Calu3 (cell line): Measurements from ENCODE around the gene DUSP14. TPM values are rescaled to one million over a fixed set of nuclear protein-coding genes. Genes with fewer than 3 reads are reported as not detected.

Experiments used
- BruUV-seq: library from RNA; stranded (reverse); fragments of 400-500 nt; replicated peaks from 2 replicates; lab custom pipeline; 2021; lab: Mats Ljungman, UMichigan
- CTCF ChIA-PET: fragments of 300-600 bp; sonication (Branson Sonifier 250); formaldehyde crosslinking; loops from one replicate; lab custom pipeline; 2022; ENCODE audit warnings: antibody characterized with exemption; lab: Charles Lee
- DNase-seq: peaks from one replicate; pipeline ENCODE4 v3.0.0; 2022
- H3K27ac Mint-ChIP-seq: one replicate; pipeline ENCODE4 v1.8.0; 2022; ENCODE audit warnings: mixed read lengths; ENCODE audit not compliant: unreplicated experiment
- H3K27me3 Mint-ChIP-seq: one replicate; pipeline ENCODE4 v1.8.0; 2022; ENCODE audit warnings: mixed read lengths; ENCODE audit not compliant: unreplicated experiment
- H3K36me3 Mint-ChIP-seq: one replicate; pipeline ENCODE4 v1.8.0; 2022; ENCODE audit warnings: mild to moderate bottlenecking, moderate library complexity, mixed read lengths; ENCODE audit not compliant: insufficient read depth, unreplicated experiment
- H3K4me1 Mint-ChIP-seq: one replicate; pipeline ENCODE4 v1.8.0; 2022; ENCODE audit warnings: mild to moderate bottlenecking, low read depth, mixed read lengths; ENCODE audit not compliant: unreplicated experiment
- H3K4me3 Mint-ChIP-seq: one replicate; pipeline ENCODE4 v1.8.0; 2022; ENCODE audit warnings: mild to moderate bottlenecking, low read depth, moderate library complexity, mixed read lengths; ENCODE audit not compliant: unreplicated experiment
- H3K9me3 Mint-ChIP-seq: one replicate; pipeline ENCODE4 v1.8.0; 2022; ENCODE audit warnings: low read depth, mixed read lengths; ENCODE audit not compliant: unreplicated experiment
- intact Hi-C: fragments of 100-400 bp; cut with micrococcal nuclease; formaldehyde crosslinking; loops from one replicate; pipeline ENCODE4 v1.10.0; 2022; ENCODE audit not compliant: unreplicated experiment
- total RNA-seq: library from RNA; stranded (reverse); gene quantifications from 2 replicates; pipeline ENCODE4 v1.2.3, GENCODE V29; 2022
- TF ChIP-seq, protein P1 (sequence below): fragments of 200-600 bp; IDR thresholded peaks from one replicate; pipeline ENCODE4 v1.8.0; 2022; ENCODE audit warnings: antibody characterized with exemption; ENCODE audit not compliant: unreplicated experiment

Gene DUSP14
- total RNA-seq, 1 experiment from 2014 or later: 75.2 TPM

DNA sequence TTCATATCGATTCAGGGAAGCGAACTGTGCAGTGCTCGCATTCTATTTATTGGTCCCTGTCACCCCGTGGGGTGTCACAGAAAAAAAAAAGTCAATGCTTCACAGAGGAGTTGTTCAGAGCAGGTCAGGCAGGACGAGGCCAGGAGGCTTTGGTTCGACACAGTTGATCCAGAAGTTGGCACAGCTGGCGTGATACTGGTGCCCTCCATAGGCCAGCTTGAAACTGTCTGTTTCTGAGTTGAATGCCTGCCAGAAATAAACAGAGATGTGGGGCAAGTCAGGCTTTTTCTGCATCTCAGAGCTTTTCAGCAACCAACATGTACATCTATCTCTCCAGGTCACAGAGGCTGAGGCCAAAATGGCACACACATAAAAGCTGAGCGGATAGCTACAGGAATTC lies 29.1 kb downstream of the DUSP14 start:
- CTCF ChIA-PET: interaction anchor here (0.7 to 2.2 kb wide), 3 partner anchors 9 to 146 kb away, joined by 3 to 8 read pairs (median 3); no protein-coding TSS in a partner anchor
- intact Hi-C loops: no loop called here
- no TSS peak for BruUV-seq
- no peaks in the 10 kb centered on the region for H3K9me3 Mint-ChIP-seq
- TF ChIP-seq, protein P1, sequence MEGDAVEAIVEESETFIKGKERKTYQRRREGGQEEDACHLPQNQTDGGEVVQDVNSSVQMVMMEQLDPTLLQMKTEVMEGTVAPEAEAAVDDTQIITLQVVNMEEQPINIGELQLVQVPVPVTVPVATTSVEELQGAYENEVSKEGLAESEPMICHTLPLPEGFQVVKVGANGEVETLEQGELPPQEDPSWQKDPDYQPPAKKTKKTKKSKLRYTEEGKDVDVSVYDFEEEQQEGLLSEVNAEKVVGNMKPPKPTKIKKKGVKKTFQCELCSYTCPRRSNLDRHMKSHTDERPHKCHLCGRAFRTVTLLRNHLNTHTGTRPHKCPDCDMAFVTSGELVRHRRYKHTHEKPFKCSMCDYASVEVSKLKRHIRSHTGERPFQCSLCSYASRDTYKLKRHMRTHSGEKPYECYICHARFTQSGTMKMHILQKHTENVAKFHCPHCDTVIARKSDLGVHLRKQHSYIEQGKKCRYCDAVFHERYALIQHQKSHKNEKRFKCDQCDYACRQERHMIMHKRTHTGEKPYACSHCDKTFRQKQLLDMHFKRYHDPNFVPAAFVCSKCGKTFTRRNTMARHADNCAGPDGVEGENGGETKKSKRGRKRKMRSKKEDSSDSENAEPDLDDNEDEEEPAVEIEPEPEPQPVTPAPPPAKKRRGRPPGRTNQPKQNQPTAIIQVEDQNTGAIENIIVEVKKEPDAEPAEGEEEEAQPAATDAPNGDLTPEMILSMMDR: no peak
- no peak overlapping the region for H3K27ac Mint-ChIP-seq
- no peaks in the 10 kb centered on the region for H3K27me3 Mint-ChIP-seq
- H3K4me1 Mint-ChIP-seq: no peaks in the 10 kb centered on the region
- no peak overlapping the region for H3K4me3 Mint-ChIP-seq
- no peak for DNase-seq
- H3K36me3 Mint-ChIP-seq: peaks cover 65% of the 10 kb centered on the region

DNA sequence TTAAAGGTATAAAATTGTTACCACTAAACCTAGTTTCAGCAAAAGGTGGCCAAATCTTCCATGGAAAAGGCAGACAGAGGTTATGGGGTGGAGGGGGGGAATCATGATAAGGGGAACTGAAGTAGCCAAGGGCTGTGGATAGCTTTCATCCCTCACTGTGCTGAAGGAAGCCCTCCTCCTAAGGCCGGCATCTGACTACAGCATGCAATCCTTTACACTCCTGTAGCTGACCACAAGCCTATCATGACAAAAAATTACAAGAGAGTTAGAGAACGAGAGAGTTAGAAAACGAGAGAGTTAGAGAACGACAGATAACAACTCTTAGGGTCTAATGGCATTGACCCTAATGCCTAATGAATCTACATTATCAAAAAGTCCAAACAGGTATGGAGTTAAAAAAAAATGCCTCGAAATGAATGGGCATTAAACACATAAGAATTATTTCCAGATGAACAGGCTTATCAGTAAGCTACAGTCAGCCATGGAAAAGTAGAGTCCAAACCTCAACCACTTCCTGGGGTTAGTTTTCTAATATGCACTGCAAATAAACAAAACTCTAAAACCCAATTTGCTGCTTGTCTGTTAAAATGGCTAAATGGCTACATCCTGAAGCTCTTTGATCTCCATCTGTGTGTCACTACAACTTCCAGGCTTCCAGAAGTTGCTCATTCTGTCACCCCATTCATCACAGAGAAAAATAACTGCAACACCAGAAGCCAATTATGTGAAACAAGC lies 29.7 kb downstream of the DUSP14 start:
- peaks cover 63% of the 10 kb centered on the region for H3K36me3 Mint-ChIP-seq
- DNase-seq: no peak
- H3K4me1 Mint-ChIP-seq: no peaks in the 10 kb centered on the region
- TF ChIP-seq, protein P1: no peak
- intact Hi-C loops: no loop called here
- CTCF ChIA-PET: interaction anchor here (0.7 to 2.2 kb wide), 3 partner anchors 8 to 146 kb away, joined by 3 to 8 read pairs (median 3); no protein-coding TSS in a partner anchor
- no peak overlapping the region for H3K4me3 Mint-ChIP-seq
- H3K27ac Mint-ChIP-seq: no peak overlapping the region
- H3K9me3 Mint-ChIP-seq: no peaks in the 10 kb centered on the region
- no TSS peak for BruUV-seq
- no peaks in the 10 kb centered on the region for H3K27me3 Mint-ChIP-seq

DNA sequence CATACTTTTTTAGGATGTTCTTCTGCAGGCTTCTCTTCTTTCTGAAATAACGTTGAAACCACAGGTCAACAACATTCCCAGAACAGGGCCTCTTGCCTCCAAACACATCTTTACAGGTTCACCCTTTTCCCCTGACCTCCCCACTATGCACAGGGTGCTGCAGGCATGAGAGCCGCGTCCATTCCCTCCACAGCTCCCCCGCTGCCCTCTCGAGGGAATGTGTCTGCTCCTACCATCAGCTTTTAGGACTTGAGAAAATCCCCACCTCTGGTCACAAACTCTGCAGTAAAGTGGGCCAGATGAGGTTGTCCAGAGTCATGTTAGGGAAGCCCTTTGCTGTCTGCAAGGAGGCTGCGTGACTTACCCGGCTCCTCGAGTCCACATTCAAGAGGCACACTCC lies 30.5 kb downstream of the DUSP14 start:
- DNase-seq: no peak
- no peak overlapping the region for H3K4me3 Mint-ChIP-seq
- no peaks in the 10 kb centered on the region for H3K9me3 Mint-ChIP-seq
- H3K27me3 Mint-ChIP-seq: no peaks in the 10 kb centered on the region
- CTCF ChIA-PET: no interaction called here
- TF ChIP-seq, protein P1: no peak
- no peaks in the 10 kb centered on the region for H3K4me1 Mint-ChIP-seq
- peaks cover 58% of the 10 kb centered on the region for H3K36me3 Mint-ChIP-seq
- intact Hi-C loops: no loop called here
- no peak overlapping the region for H3K27ac Mint-ChIP-seq
- no TSS peak for BruUV-seq

DNA sequence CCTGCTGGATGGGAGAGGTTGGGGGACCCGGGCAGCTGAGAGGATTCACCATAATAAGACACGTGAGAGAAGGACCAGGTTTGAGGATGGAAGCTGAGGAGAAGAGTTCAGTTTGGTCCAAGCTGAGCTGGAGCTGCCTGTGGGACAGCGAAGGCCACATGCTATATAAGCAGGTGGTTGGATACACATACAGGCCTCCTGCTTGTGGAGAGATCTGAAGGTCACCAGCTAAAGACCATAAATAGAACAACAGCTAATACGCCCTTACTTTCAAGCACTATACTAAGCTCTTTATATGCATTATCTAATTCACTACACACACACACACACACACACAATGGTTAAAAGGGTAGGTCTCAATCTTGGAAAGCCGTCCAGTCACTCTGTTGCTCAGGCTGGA lies 32.1 kb downstream of the DUSP14 start:
- no TSS peak for BruUV-seq
- intact Hi-C loops: no loop called here
- no peak overlapping the region for H3K4me3 Mint-ChIP-seq
- no peaks in the 10 kb centered on the region for H3K9me3 Mint-ChIP-seq
- no peaks in the 10 kb centered on the region for H3K4me1 Mint-ChIP-seq
- no peak for DNase-seq
- no peak overlapping the region for H3K27ac Mint-ChIP-seq
- no peaks in the 10 kb centered on the region for H3K27me3 Mint-ChIP-seq
- H3K36me3 Mint-ChIP-seq: peaks cover 52% of the 10 kb centered on the region
- CTCF ChIA-PET: interaction anchor here (0.6 to 1.7 kb wide), 4 partner anchors 23 to 116 kb away, joined by 3 to 16 read pairs (median 4); no protein-coding TSS in a partner anchor
- TF ChIP-seq, protein P1: no peak
